IMR-90 (cell line): Measurements from ENCODE around the gene NME2. TPM values are rescaled to one million over a fixed set of nuclear protein-coding genes. Genes with fewer than 3 reads are reported as not detected.

Experiments used
- ATAC-seq: fragments of 200-7000 bp; cut with Tn5 transposase; 2 replicates; pipeline ENCODE4 v1.9.1; 2020; ENCODE audit warnings: low read depth, mild to moderate bottlenecking, moderate library complexity
- BruUV-seq: library from RNA; stranded (reverse); fragments of 400-500 nt; replicated peaks from 2 replicates; lab custom pipeline; 2021; lab: Mats Ljungman, UMichigan
- CTCF ChIA-PET: fragments of 300-600 bp; formaldehyde crosslinking; extraction: SDS; loops from one replicate; lab custom pipeline; 2021; ENCODE audit warnings: antibody characterized with exemption; lab: Yijun Ruan, JAX
- POLR2A ChIA-PET: fragments of 300-600 bp; sonication (Branson Sonifier 250); formaldehyde crosslinking; loops from one replicate; lab custom pipeline; 2022; ENCODE audit warnings: antibody characterized with exemption; ENCODE audit not compliant: unreplicated experiment; lab: Charles Lee
- DNase-seq: peaks from one replicate; pipeline ENCODE4 v3.0.0; 2013
- H2AFZ ChIP-seq: replicated peaks from 2 replicates; pipeline ENCODE3; 2013; ENCODE audit warnings: low read length, mild to moderate bottlenecking; ENCODE audit not compliant: poor library complexity
- H2AK5ac ChIP-seq: 2 replicates; pipeline ENCODE4 v1.6.1; 2013; ENCODE audit warnings: low read depth, low read length, inconsistent platforms
- H2AK9ac ChIP-seq: replicated peaks from 2 replicates; pipeline ENCODE3; 2013; ENCODE audit warnings: mild to moderate bottlenecking, low read depth, low read length, moderate library complexity; ENCODE audit not compliant: poor library complexity
- H2BK120ac ChIP-seq: 2 replicates; pipeline ENCODE4 v1.6.1; 2013; ENCODE audit warnings: low read depth, low read length, inconsistent platforms
- H2BK15ac ChIP-seq: 3 replicates; pipeline ENCODE4 v1.6.1; 2013; ENCODE audit warnings: low read depth, low read length, inconsistent platforms
- H2BK20ac ChIP-seq: 2 replicates; pipeline ENCODE4 v1.6.1; 2013; ENCODE audit warnings: low read depth, mild to moderate bottlenecking, inconsistent platforms, low read length, moderate library complexity
- H2BK5ac ChIP-seq: 2 replicates; pipeline ENCODE4 v1.6.1; 2013; ENCODE audit warnings: mild to moderate bottlenecking, low read depth, low read length, inconsistent platforms; ENCODE audit not compliant: poor library complexity, severe bottlenecking
- H3K14ac ChIP-seq: replicated peaks from 2 replicates; pipeline ENCODE4 v1.6.1; 2013; ENCODE audit warnings: low read depth, low read length, inconsistent platforms
- H3K18ac ChIP-seq: 2 replicates; pipeline ENCODE4 v1.6.1; 2013; ENCODE audit warnings: low read depth, low read length, control low read depth
- H3K23ac ChIP-seq: 2 replicates; pipeline ENCODE4 v1.6.1; 2013; ENCODE audit warnings: low read depth, low read length, inconsistent platforms
- H3K27ac ChIP-seq: 2 replicates; pipeline ENCODE4 v1.5.1; 2013; ENCODE audit warnings: mild to moderate bottlenecking, control low read depth, low read length; ENCODE audit not compliant: insufficient read depth
- H3K27me3 ChIP-seq: 2 replicates; pipeline ENCODE4 v1.6.1; 2013; ENCODE audit warnings: low read length; ENCODE audit not compliant: control insufficient read depth, insufficient read depth
- H3K36me3 ChIP-seq: 2 replicates; pipeline ENCODE4 v1.6.1; 2013; ENCODE audit warnings: low read length, mixed read lengths; ENCODE audit not compliant: control insufficient read depth, insufficient read depth
- H3K4ac ChIP-seq: 2 replicates; pipeline ENCODE4 v1.6.1; 2013; ENCODE audit warnings: low read depth, low read length, inconsistent platforms
- H3K4me1 ChIP-seq: 2 replicates; pipeline ENCODE4 v1.6.1; 2013; ENCODE audit warnings: low read length, mixed read lengths; ENCODE audit not compliant: control insufficient read depth, insufficient read depth
- H3K4me2 ChIP-seq: 2 replicates; pipeline ENCODE4 v1.6.1; 2013; ENCODE audit warnings: low read depth, mild to moderate bottlenecking, control low read depth, low read length, moderate library complexity
- H3K4me3 ChIP-seq: 2 replicates; pipeline ENCODE4 v1.5.1; 2013; ENCODE audit warnings: low read depth, mild to moderate bottlenecking, control low read depth, low read length, moderate library complexity; ENCODE audit not compliant: insufficient read depth
- H3K56ac ChIP-seq: 2 replicates; pipeline ENCODE4 v1.6.1; 2013; ENCODE audit warnings: low read length, inconsistent platforms; ENCODE audit not compliant: insufficient read depth; ENCODE audit errors: extremely low read depth
- H3K79me1 ChIP-seq, 2 experiments: 2 replicates each; pipeline ENCODE4 v1.6.1; 2013; ENCODE audit warnings: low read length in 2 of 2, inconsistent platforms in 1 of 2, low read depth in 1 of 2
- H3K9ac ChIP-seq: 2 replicates; pipeline ENCODE4 v1.6.1; 2013; ENCODE audit warnings: low read depth, low read length, control low read depth
- H3K9me1 ChIP-seq: 2 replicates; pipeline ENCODE4 v1.6.1; 2013; ENCODE audit warnings: low read length, inconsistent platforms; ENCODE audit not compliant: insufficient read depth
- H3K9me3 ChIP-seq: 2 replicates; pipeline ENCODE4 v1.6.1; 2013; ENCODE audit warnings: low read length; ENCODE audit not compliant: control insufficient read depth, insufficient read depth
- H4K20me1 ChIP-seq: 2 replicates; pipeline ENCODE4 v1.6.1; 2013; ENCODE audit warnings: low read length, inconsistent platforms; ENCODE audit not compliant: insufficient read depth
- H4K5ac ChIP-seq: 2 replicates; pipeline ENCODE4 v1.6.1; 2013; ENCODE audit warnings: mild to moderate bottlenecking, low read depth, low read length, control low read depth
- H4K8ac ChIP-seq, 2 experiments: 2 replicates each; pipeline ENCODE4 v1.6.1; 2013; ENCODE audit warnings: low read depth in 2 of 2, low read length in 2 of 2, control low read depth in 1 of 2, inconsistent platforms in 1 of 2
- H4K91ac ChIP-seq: 2 replicates; pipeline ENCODE4 v1.6.1; 2013; ENCODE audit warnings: low read depth, low read length, inconsistent platforms; ENCODE audit not compliant: insufficient read depth
- BHLHE40 ChIP-seq: fragments of 150-350 bp; IDR thresholded peaks from 2 replicates; pipeline ENCODE4 v1.6.1; 2016; ENCODE audit warnings: mild to moderate bottlenecking, low read depth, low read length
- MAZ ChIP-seq: IDR thresholded peaks from 2 replicates; pipeline ENCODE4 v1.6.1; 2012; ENCODE audit warnings: low read depth, mild to moderate bottlenecking, low read length, improper control_type of control experiment, moderate library complexity, borderline replicate concordance
- POLR2A ChIP-seq: IDR thresholded peaks from 2 replicates; pipeline ENCODE4 v1.6.1; 2012; ENCODE audit warnings: mild to moderate bottlenecking, low read depth, low read length
- RFX5 ChIP-seq: IDR thresholded peaks from 2 replicates; pipeline ENCODE4 v1.8.0; 2012; ENCODE audit warnings: low read depth, mild to moderate bottlenecking, low read length, moderate library complexity
- SMC3 ChIP-seq: fragments of 150-350 bp; IDR thresholded peaks from 2 replicates; pipeline ENCODE4 v1.6.1; 2016; ENCODE audit warnings: low read depth, mild to moderate bottlenecking, antibody characterized with exemption, low read length, moderate library complexity
- WGBS, 2 experiments: methylation state at CpG; one replicate each; pipeline versions ENCODE4 v1.1.5 to v1.1.7; 2013; ENCODE audit warnings: missing lambda C conversion rate in 2 of 2; ENCODE audit not compliant: insufficient read length in 1 of 2; ENCODE audit errors: extremely low coverage in 2 of 2; 5-methylcytosine and 5-hydroxymethylcytosine counted together
- dilution Hi-C: fragments of 300-500 bp; cut with HindIII; formaldehyde crosslinking; loops from one replicate; pipeline ENCODE4 v1.14.3; 2018; ENCODE audit warnings: low sequenced_read_pairs; ENCODE audit not compliant: unreplicated experiment
- in situ Hi-C: fragments of 300-500 bp; cut with MboI; formaldehyde crosslinking; loops from 3 replicates; pipeline ENCODE4 v1.14.3; 2019; ENCODE audit warnings: low sequenced_read_pairs, inconsistent platforms, mixed read lengths
- intact Hi-C: fragments of 100-400 bp; cut with micrococcal nuclease; formaldehyde crosslinking; loops from 2 replicates; pipeline ENCODE4 v1.10.0; 2022
- polyA plus RNA-seq, 3 experiments: library from polyadenylated mRNA; depleted of rRNA; stranded (reverse); fragments of >200 nt; gene quantifications; 2 replicates each; pipeline ENCODE4 v1.2.3, GENCODE V29; 2012; ENCODE audit warnings: low replicate concordance in 1 of 3
- total RNA-seq: library from RNA; depleted of rRNA; stranded (reverse); fragments of >200 nt; gene quantifications from 2 replicates; pipeline ENCODE4 v1.2.3, GENCODE V29; 2012
- TF ChIP-seq, protein P1 (sequence below): conservative IDR thresholded peaks from 2 replicates; pipeline ENCODE4 v1.5.1; 2012; ENCODE audit warnings: mild to moderate bottlenecking, low read depth, low read length, improper control_type of control experiment

The NME2 gene
- total and polyA plus RNA-seq, 2 of the 4 experiments (the other 2 are of a cell fraction) = 824 to 912 TPM

DNA sequence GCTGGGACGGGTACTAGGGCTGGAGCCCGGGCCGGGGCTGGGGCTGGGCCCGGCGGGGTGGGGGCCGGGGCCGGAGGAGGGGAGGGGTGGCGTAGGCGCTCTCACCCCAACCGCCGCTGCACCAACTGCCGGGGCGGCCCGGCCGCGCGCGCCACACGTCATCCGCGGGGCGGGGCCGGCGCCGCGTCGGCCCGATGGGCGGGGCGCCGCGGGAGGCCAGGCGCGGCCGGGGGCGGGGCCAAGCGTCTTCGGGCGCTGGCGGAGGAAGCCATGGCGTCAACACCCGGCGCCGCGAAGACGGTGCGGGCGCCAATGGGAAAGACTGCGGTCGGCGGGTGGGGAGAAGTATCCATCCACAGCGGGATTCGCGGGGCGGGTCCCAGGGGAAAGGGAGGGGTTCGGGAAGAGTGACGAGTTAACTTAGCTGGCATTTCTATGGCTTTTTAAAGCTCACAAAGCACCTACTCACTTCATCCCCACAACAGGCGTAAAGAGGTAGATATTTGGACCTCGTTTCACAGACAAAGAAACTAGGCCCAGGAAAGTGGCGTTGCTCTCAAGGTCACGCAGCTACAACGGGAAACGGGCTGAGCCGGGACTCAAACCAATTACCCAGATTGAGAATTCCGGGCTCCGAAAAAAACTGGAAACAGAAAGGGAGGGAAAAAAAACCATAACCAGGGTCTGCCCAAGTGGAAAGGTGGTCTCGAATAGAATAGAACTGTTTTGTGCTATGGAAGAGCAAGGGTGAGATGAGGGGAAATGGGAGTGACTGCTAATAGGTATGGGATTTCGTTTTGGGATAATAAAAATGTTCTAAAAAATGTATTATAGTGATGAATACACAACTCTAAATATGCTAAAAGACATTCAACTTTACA, 45.2 kb upstream of the NME2 start, which contains the start of gene SPAG9:
Gene SPAG9, minus strand, starts transcription at position 130 of the 881 bp plus-strand sequence. CDS start 212 bp downstream, outside the sequence.
- peak within 1 kb of the TSS; percentile 93 for H4K5ac ChIP-seq
- peak within 1 kb of the TSS; percentile 94 for H3K14ac ChIP-seq
- peak within 1 kb of the TSS; percentile 90 for H3K4me3 ChIP-seq
- 1% methylated on average over 24 of the region's 68 CpGs; no CpG with 5 or more reads in 1 of the 2 experiments for WGBS, 2 experiments
- no peaks in the 10 kb centered on the region for H3K9me3 ChIP-seq
- peak within 1 kb of the TSS; percentile 73; the same call in 1 of the 2 replicates for H2BK20ac ChIP-seq
- peak within 1 kb of the TSS; percentile 72 for H2BK15ac ChIP-seq
- H3K4me1 ChIP-seq = peaks cover 6% of the 10 kb centered on the region
- peak within 1 kb of the TSS; percentile 93 for H3K27ac ChIP-seq
- CTCF ChIA-PET = interaction anchor here (1.7 kb wide), 1 partner anchor 32 kb away, joined by 5 read pairs; the partner anchor contains the start of gene NME1
- peak within 1 kb of the TSS; percentile 75 to 99 for H4K8ac ChIP-seq
- peak; percentile 96 for TF ChIP-seq POLR2A
- TF ChIP-seq BHLHE40 = no peak
- 0 out of 2 replicates have a peak, but pooled peaks have one; percentile 5 for TF ChIP-seq SMC3
- no peak for TF ChIP-seq RFX5
- TF ChIP-seq, protein P1, sequence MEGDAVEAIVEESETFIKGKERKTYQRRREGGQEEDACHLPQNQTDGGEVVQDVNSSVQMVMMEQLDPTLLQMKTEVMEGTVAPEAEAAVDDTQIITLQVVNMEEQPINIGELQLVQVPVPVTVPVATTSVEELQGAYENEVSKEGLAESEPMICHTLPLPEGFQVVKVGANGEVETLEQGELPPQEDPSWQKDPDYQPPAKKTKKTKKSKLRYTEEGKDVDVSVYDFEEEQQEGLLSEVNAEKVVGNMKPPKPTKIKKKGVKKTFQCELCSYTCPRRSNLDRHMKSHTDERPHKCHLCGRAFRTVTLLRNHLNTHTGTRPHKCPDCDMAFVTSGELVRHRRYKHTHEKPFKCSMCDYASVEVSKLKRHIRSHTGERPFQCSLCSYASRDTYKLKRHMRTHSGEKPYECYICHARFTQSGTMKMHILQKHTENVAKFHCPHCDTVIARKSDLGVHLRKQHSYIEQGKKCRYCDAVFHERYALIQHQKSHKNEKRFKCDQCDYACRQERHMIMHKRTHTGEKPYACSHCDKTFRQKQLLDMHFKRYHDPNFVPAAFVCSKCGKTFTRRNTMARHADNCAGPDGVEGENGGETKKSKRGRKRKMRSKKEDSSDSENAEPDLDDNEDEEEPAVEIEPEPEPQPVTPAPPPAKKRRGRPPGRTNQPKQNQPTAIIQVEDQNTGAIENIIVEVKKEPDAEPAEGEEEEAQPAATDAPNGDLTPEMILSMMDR = no peak
- TF ChIP-seq MAZ = peak; percentile 73
- H2AK9ac ChIP-seq = peak within 1 kb of the TSS; percentile 91
- peak; percentile 91 for ATAC-seq
- in situ Hi-C loops (no loop called here), dilution Hi-C loops (no loop called here), intact Hi-C loops (loop anchor here (1.0 to 2.0 kb wide), 2 partner anchors 32 to 64 kb away; partner anchors contain the start of gene NME1)
- POLR2A ChIA-PET = no interaction called here
- H3K9me1 ChIP-seq = peaks cover 21% of the 10 kb centered on the region
- peaks cover 10 to 26% of the 10 kb centered on the region in 2 experiments; a peak in 3 of 4 replicates for H3K79me1 ChIP-seq
- BruUV-seq = no TSS peak
- H3K4me2 ChIP-seq = peak within 1 kb of the TSS; percentile 93
- H3K9ac ChIP-seq = peak within 1 kb of the TSS; percentile 86
- H3K23ac ChIP-seq = peak within 1 kb of the TSS; percentile 93
- no peaks in the 10 kb centered on the region for H3K36me3 ChIP-seq
- peak within 1 kb of the TSS; percentile 80 for H3K18ac ChIP-seq
- peak within 1 kb of the TSS; percentile 81 for H3K56ac ChIP-seq
- H2AFZ ChIP-seq = peak within 1 kb of the TSS; percentile 90
- DNase-seq = peak; percentile 94
- H2BK5ac ChIP-seq = peak within 1 kb of the TSS; percentile 85
- no peaks in the 10 kb centered on the region for H3K27me3 ChIP-seq
- peak within 1 kb of the TSS; percentile 71 for H2BK120ac ChIP-seq
- peak within 1 kb of the TSS; percentile 93 for H4K91ac ChIP-seq
- peak within 1 kb of the TSS; percentile 91 for H3K4ac ChIP-seq
- H2AK5ac ChIP-seq = peak within 1 kb of the TSS; percentile 83
- H4K20me1 ChIP-seq = peaks cover 41% of the 10 kb centered on the region
